Esophagus (tissue), 2 donors: ENCODE data around the gene EXD3. TPM values are rescaled to one million over a fixed set of nuclear protein-coding genes. Genes with fewer than 3 reads are reported as not detected.
"Not testable (repeated sequence)": the region's sequence is repeated elsewhere in the genome, so short reads cannot be mapped to it uniquely, and the experiment has no call there.

Experiments used
- H3K27ac ChIP-seq, 2 donors: one replicate each; pipeline ENCODE4 v1.5.1; 2013; ENCODE audit warnings: low read depth in 2 of 2, mild to moderate bottlenecking in 2 of 2, inconsistent platforms in 1 of 2, low read length in 1 of 2, moderate library complexity in 1 of 2
- H3K27me3 ChIP-seq, 2 donors: one replicate each; pipeline ENCODE4 v1.6.1; 2013; ENCODE audit warnings: low read length in 2 of 2, control low read depth in 1 of 2, mild to moderate bottlenecking in 1 of 2; ENCODE audit not compliant: insufficient read depth in 2 of 2, control insufficient read depth in 1 of 2
- H3K36me3 ChIP-seq, 2 donors: one replicate each; pipeline ENCODE4 v1.6.1; 2013; ENCODE audit warnings: low read length in 1 of 2; ENCODE audit not compliant: control insufficient read depth in 2 of 2, insufficient read depth in 2 of 2
- H3K4me1 ChIP-seq, 2 donors: one replicate each; pipeline ENCODE4 v1.6.1; 2013; ENCODE audit warnings: low read length in 1 of 2; ENCODE audit not compliant: control insufficient read depth in 2 of 2, insufficient read depth in 2 of 2
- H3K4me3 ChIP-seq, 2 donors: one replicate each; pipeline ENCODE4 v1.5.1; 2013; ENCODE audit warnings: low read length in 2 of 2, mild to moderate bottlenecking in 2 of 2, low read depth in 1 of 2, moderate library complexity in 1 of 2
- H3K9me3 ChIP-seq, 2 donors: one replicate each; pipeline ENCODE4 v1.6.1; 2013; ENCODE audit warnings: mild to moderate bottlenecking in 2 of 2, low read depth in 1 of 2, low read length in 1 of 2, moderate library complexity in 1 of 2; ENCODE audit not compliant: control insufficient read depth in 2 of 2, insufficient read depth in 1 of 2
- WGBS, 2 donors: extraction: QIAGEN DNeasy Blood & Tissue Kit; methylation state at CpG; one replicate each; pipeline ENCODE4 v1.1.7; 2013; 5-methylcytosine and 5-hydroxymethylcytosine counted together
- polyA plus RNA-seq, 2 donors: library from polyadenylated mRNA; stranded (reverse); fragments of 200-250 nt; gene quantifications; one replicate each; pipeline ENCODE4 v1.2.3, GENCODE V29; 2013
- donor health status: healthy with polysubstance abuse.
- donor health status: Bipolar disorder and iron deficiency.

EXD3 gene, protein sequence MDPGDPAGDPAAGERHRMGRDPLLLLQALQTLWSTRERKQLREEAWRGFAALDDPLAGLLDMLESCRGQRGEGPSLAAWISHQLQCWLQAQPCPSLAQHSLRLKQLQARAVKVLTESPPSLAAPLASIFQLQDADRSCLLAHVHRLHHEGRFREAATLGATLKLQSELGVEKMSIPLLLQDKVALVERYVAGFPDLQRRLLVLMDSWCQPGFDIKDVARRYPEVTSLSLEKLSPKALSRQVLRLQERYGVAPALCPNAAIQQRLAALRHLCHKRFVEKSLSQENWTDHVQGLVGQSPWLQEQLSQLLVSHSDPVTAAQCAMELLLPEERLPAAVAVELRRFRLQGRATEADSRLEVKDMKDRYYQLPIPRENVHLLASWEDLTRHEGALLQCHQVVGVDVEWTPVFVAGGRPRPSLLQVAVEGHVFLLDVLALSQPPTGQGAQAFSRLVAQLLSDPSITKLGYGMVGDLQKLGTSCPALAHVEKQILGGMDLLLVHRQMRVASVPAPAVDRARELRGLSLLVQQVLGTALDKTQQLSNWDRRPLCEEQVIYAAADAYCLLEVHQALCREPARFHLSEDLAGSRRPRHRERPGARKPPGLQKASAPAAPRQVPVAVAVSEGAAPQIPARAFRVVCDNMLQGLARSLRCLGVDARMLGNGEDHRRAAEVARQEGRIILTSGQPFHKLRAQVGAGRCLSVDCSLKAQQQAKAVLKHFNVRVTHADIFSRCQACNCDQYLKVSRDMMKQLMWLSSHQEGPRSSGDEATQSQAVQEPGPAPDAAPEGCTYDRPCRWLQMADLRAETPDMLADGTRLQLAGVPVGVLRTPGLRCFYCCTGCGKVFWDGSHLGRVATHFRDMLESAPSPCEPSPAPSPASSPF
- polyA plus RNA-seq, result 10 to 100 TPM in 1 of 2 donors, 1 to 10 TPM in 1; 9.7 to 20.8 TPM

GRCh38 chr9:137422604-137423513 lies at the start of gene EXD3, which contains the start of gene NOXA1:
EXD3 (minus strand) TSS chr9:137423162; CDS start chr9:137395357, 27,805 bp downstream.
NOXA1 (plus strand) TSS chr9:137423393; CDS start chr9:137423530, 137 bp downstream.
- WGBS, 2 donors, result 1% methylated on average over 51 to 113 of the region's 113 CpGs
- H3K27me3 ChIP-seq, result no peaks in the 10 kb centered on the region

GRCh38 chr9:137470785-137471184 lies 47.8 kb upstream of the EXD3 start:
- no peaks in the 10 kb centered on the region for H3K36me3 ChIP-seq
- H3K9me3 ChIP-seq, result peaks cover 0 to 2% of the 10 kb centered on the region in 2 donors
- no peak overlapping the region for H3K27ac ChIP-seq
- 70 to 75% methylated on average over 7 of the region's 7 CpGs for WGBS, 2 donors
- no peaks in the 10 kb centered on the region for H3K27me3 ChIP-seq
- H3K4me1 ChIP-seq, result no peaks in the 10 kb centered on the region
- no peak overlapping the region for H3K4me3 ChIP-seq

More at GRCh38 chr9:137422604-137423513, at the start of gene EXD3, which contains the start of gene NOXA1:
- H3K36me3 ChIP-seq, result no peaks in the 10 kb centered on the region
- H3K4me3 ChIP-seq, result peak within 1 kb of the TSS; percentile 78 to 85
- H3K4me1 ChIP-seq, result peaks cover 2 to 7% of the 10 kb centered on the region in 2 donors
- H3K27ac ChIP-seq, result peak within 1 kb of the TSS; percentile 72 to 88
- H3K9me3 ChIP-seq, result no peaks in the 10 kb centered on the region

- no peak overlapping the region for H3K27ac ChIP-seq
- H3K4me3 ChIP-seq, result no peak overlapping the region
- no peaks in the 10 kb centered on the region for H3K36me3 ChIP-seq
- H3K4me1 ChIP-seq, result no peaks in the 10 kb centered on the region
- peaks cover 0 to 1% of the 10 kb centered on the region in 2 donors for H3K9me3 ChIP-seq
- no peaks in the 10 kb centered on the region for H3K27me3 ChIP-seq
- 96 to 100% methylated on average over 7 of the region's 7 CpGs for WGBS, 2 donors
Measured at GRCh38 chr9:137467896-137468295, 44.9 kb upstream of the EXD3 start.

GRCh38 chr9:137467161-137467581 lies 44.2 kb upstream of the EXD3 start:
- no peak overlapping the region for H3K27ac ChIP-seq
- H3K36me3 ChIP-seq, result no peaks in the 10 kb centered on the region
- WGBS, 2 donors, result 90 to 94% methylated on average over 16 of the region's 16 CpGs

GRCh38 chr9:137466389-137467085 lies 43.6 kb upstream of the EXD3 start:
- H3K27me3 ChIP-seq, H3K36me3 ChIP-seq, H3K4me1 ChIP-seq, H3K9me3 ChIP-seq, H3K27ac ChIP-seq, H3K4me3 ChIP-seq: not testable (repeated sequence)
- 92 to 93% methylated on average over 35 of the region's 35 CpGs for WGBS, 2 donors

More at GRCh38 chr9:137467161-137467581, 44.2 kb upstream of the EXD3 start:
- Histone ChIP-seq H3K4me1 (no peaks in the 10 kb centered on the region), H3K4me3 (no peak overlapping the region), H3K27me3 (no peaks in the 10 kb centered on the region), H3K9me3 (no peaks in the 10 kb centered on the region)

DNA sequence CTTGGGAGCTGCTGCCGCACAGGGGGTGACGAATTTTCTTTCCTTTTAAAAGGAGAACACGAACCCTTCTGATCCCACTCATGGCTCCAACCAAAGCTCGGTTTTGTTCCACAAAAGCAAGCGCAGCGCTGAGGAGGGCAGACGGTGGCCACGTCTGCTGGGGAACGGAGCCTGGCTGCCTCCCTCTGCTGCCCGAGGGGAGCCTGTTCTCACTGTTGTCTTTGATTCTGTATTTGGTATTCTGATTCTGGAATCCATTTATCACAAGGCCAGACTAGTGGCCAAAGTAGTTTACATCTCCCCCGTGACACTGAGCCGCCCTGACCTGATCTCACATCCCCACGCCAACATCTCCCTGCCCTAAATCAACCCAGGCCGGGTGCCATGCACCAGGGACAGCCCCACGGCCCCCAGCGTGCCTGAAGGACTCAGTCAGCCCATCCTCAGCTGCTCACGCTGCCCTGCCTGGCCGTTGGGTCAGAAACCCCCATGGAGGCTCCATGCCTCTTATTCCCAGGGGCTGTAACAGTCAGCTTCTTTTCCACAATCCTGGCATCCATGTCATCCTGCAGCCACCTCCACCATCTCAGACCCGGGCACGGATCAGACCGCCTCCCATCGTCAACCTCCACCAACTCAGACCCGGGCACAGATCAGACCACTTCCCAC lies 42.9 kb upstream of the EXD3 start:
- Histone ChIP-seq H3K9me3 (no peaks in the 10 kb centered on the region), H3K4me3 (no peak overlapping the region), H3K4me1 (no peaks in the 10 kb centered on the region), H3K36me3 (peaks cover 0 to 3% of the 10 kb centered on the region in 2 donors), H3K27ac (no peak overlapping the region), H3K27me3 (no peaks in the 10 kb centered on the region)
- 87 to 90% methylated on average over 23 of the region's 23 CpGs for WGBS, 2 donors

DNA sequence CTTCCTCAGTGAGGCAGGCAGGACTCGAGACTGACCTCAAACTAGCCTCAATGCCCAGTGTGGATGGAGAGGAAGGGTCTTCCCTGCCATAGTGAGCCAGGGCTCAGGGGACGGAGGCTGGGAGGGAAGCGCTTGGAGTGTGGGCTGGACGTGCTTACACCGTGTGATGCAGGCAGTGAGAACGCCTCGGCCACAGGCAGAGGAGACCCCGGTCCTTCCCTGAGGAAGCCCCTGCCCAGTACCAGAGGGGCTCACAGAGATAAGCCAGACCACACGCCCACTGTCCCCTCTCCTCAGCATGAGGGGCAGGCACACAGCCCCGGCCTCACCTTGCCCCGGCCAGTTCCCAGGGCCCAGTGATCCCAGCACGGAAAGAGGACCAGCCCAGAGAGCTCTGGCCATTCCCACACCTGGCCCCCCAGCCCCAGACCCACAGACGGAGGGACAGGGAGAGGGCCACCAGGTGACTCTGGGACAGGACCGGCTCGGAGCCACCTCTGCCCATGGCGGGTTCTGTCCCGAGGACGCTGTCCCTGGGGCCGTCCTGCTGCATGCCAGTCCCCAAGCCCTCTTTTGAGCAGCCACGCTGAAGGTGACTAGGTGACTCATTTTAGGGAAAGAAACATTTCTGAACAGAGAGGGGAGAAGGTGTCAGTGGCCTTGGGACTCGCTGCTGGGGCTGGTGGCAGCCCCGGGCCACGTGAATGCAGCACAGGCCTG lies 42.2 kb upstream of the EXD3 start:
- H3K27me3 ChIP-seq, result no peaks in the 10 kb centered on the region
- no peak overlapping the region for H3K4me3 ChIP-seq
- H3K27ac ChIP-seq, result no peak overlapping the region
- H3K36me3 ChIP-seq, result peaks cover 0 to 3% of the 10 kb centered on the region in 2 donors
- no peaks in the 10 kb centered on the region for H3K9me3 ChIP-seq
- 90 to 92% methylated on average over 23 of the region's 23 CpGs for WGBS, 2 donors
- H3K4me1 ChIP-seq, result peaks cover 0 to 2% of the 10 kb centered on the region in 2 donors
